H1 (cell line): Measurements from ENCODE around the gene TRIM40. TPM values are rescaled to one million over a fixed set of nuclear protein-coding genes. Genes with fewer than 3 reads are reported as not detected.

Source experiments
- CTCF ChIA-PET: fragments of 300-600 bp; sonication (Branson Sonifier 250); formaldehyde crosslinking; loops from one replicate; lab custom pipeline; 2021; ENCODE audit not compliant: partially characterized antibody; lab: Charles Lee
- POLR2A ChIA-PET: fragments of 300-600 bp; sonication (Branson Sonifier 250); formaldehyde crosslinking; loops from one replicate; lab custom pipeline; 2021; ENCODE audit warnings: inconsistent platforms; ENCODE audit not compliant: partially characterized antibody; lab: Charles Lee
- DNase-seq, 2 experiments: peaks; one replicate each; pipeline versions ENCODE4 v3.0.0 to v3.0.0-alpha.2; 2010 to 2022; ENCODE audit warnings: low spot score in 2 of 2, low read depth in 1 of 2, mixed read lengths in 1 of 2
- FAIRE-seq: peaks from 2 replicates; lab custom pipeline; 2011; peaks lifted over from hg19 to GRCh38; lab: Jason Lieb, UNC
- H2AFZ ChIP-seq: 2 replicates; pipeline ENCODE4 v1.8.1; 2012; ENCODE audit warnings: low read length, inconsistent platforms
- H2AK5ac ChIP-seq: 2 replicates; pipeline ENCODE4 v1.6.1; 2013; ENCODE audit warnings: low read depth, low read length
- H2BK120ac ChIP-seq: replicated peaks from 2 replicates; pipeline ENCODE3; 2013; ENCODE audit warnings: low read depth, low read length, inconsistent platforms
- H2BK12ac ChIP-seq: 2 replicates; pipeline ENCODE4 v1.6.1; 2013; ENCODE audit warnings: low read depth, low read length
- H2BK15ac ChIP-seq: 2 replicates; pipeline ENCODE4 v1.6.1; 2013; ENCODE audit warnings: low read length
- H2BK20ac ChIP-seq: 2 replicates; pipeline ENCODE4 v1.6.1; 2013; ENCODE audit warnings: low read length
- H2BK5ac ChIP-seq: 2 replicates; pipeline ENCODE4 v1.6.1; 2013; ENCODE audit warnings: low read depth, low read length
- H3K14ac ChIP-seq: 2 replicates; pipeline ENCODE4 v1.6.1; 2013; ENCODE audit warnings: inconsistent platforms; ENCODE audit not compliant: insufficient read length
- H3K18ac ChIP-seq: 2 replicates; pipeline ENCODE4 v1.6.1; 2013; ENCODE audit warnings: low read length; ENCODE audit errors: extremely low read depth
- H3K23ac ChIP-seq: 2 replicates; pipeline ENCODE4 v1.6.1; 2013; ENCODE audit warnings: inconsistent platforms; ENCODE audit not compliant: insufficient read length
- H3K23me2 ChIP-seq: 2 replicates; pipeline ENCODE4 v1.6.1; 2013; ENCODE audit warnings: low read depth, low read length
- H3K27ac ChIP-seq: 2 replicates; pipeline ENCODE4 v1.6.1; 2011; ENCODE audit warnings: low read depth, low read length, inconsistent platforms
- H3K27me3 ChIP-seq, 4 experiments: replicated peaks in 1 of 4; 1 replicate in 1 of 4; 2 replicates in 3 of 4; pipeline versions ENCODE4 v1.6.1 to v1.8.1; 2011 to 2013; ENCODE audit warnings: low read length in 3 of 4, mild to moderate bottlenecking in 3 of 4, inconsistent platforms in 2 of 4, mixed read lengths in 2 of 4, moderate library complexity in 1 of 4; ENCODE audit not compliant: control insufficient read depth in 3 of 4, insufficient read depth in 3 of 4; ENCODE audit errors: extremely low read depth in 1 of 4
- H3K36me3 ChIP-seq, 4 experiments: 2 replicates each; pipeline versions ENCODE4 v1.6.1 to v1.8.1; 2011 to 2013; ENCODE audit warnings: mild to moderate bottlenecking in 4 of 4, low read length in 3 of 4, moderate library complexity in 2 of 4, control low read depth in 1 of 4, inconsistent platforms in 1 of 4; ENCODE audit not compliant: insufficient read depth in 4 of 4, control insufficient read depth in 2 of 4
- H3K4ac ChIP-seq: replicated peaks from 2 replicates; pipeline ENCODE3; 2013; ENCODE audit warnings: low read length, low read depth, mixed read lengths, inconsistent platforms; ENCODE audit not compliant: insufficient read length
- H3K4me1 ChIP-seq, 4 experiments: replicated peaks in 1 of 4; 1 replicate in 1 of 4; 2 replicates in 3 of 4; pipeline versions ENCODE4 v1.6.1 to v1.8.1; 2011 to 2013; ENCODE audit warnings: low read length in 3 of 4, inconsistent platforms in 2 of 4, mixed read lengths in 1 of 4; ENCODE audit not compliant: insufficient read depth in 4 of 4, control insufficient read depth in 3 of 4
- H3K4me2 ChIP-seq, 2 experiments: 2 replicates each; pipeline versions ENCODE4 v1.6.1 to v1.8.1; 2011 to 2013; ENCODE audit warnings: low read depth in 2 of 2, low read length in 2 of 2, control low read depth in 1 of 2, inconsistent platforms in 1 of 2, mild to moderate bottlenecking in 1 of 2; ENCODE audit not compliant: insufficient read depth in 1 of 2
- H3K4me3 ChIP-seq, 4 experiments: fragments of 200-600, 300-600 bp in 1 of 4; sonication (generic), shearing (Covaris generic), sonication (Bioruptor Twin) in 1 of 4; 2 replicates each; pipeline versions ENCODE4 v1.5.1 to v1.8.1; 2011 to 2016; ENCODE audit warnings: low read length in 4 of 4, low read depth in 3 of 4, control low read depth in 2 of 4, inconsistent platforms in 2 of 4, mild to moderate bottlenecking in 2 of 4, mixed read lengths in 1 of 4, moderate library complexity in 1 of 4; ENCODE audit not compliant: insufficient read depth in 2 of 4; ENCODE audit errors: extremely low read depth in 1 of 4
- H3K56ac ChIP-seq: replicated peaks from 2 replicates; pipeline ENCODE3; 2013; ENCODE audit warnings: low read depth, mild to moderate bottlenecking, mixed read lengths, low read length, inconsistent platforms; ENCODE audit not compliant: insufficient read length
- H3K79me1 ChIP-seq: 2 replicates; pipeline ENCODE4 v1.6.1; 2013; ENCODE audit warnings: low read depth, low read length, control low read depth
- H3K79me2 ChIP-seq, 2 experiments: 2 replicates each; pipeline versions ENCODE4 v1.6.1 to v1.8.1; 2012 to 2013; ENCODE audit warnings: low read length in 2 of 2, mild to moderate bottlenecking in 2 of 2, inconsistent platforms in 1 of 2; ENCODE audit not compliant: insufficient read depth in 2 of 2, control insufficient read depth in 1 of 2
- H3K9ac ChIP-seq, 4 experiments: replicated peaks in 1 of 4; 1 replicate in 1 of 4; 2 replicates in 3 of 4; pipeline versions ENCODE4 v1.6.1 to v1.8.1; 2011 to 2013; ENCODE audit warnings: low read depth in 3 of 4, low read length in 3 of 4, control low read depth in 2 of 4, mild to moderate bottlenecking in 2 of 4, moderate library complexity in 2 of 4, inconsistent platforms in 1 of 4; ENCODE audit errors: extremely low read depth in 1 of 4
- H3K9me3 ChIP-seq, 2 experiments: 2 replicates each; pipeline versions ENCODE4 v1.6.1 to v1.8.1; 2012 to 2013; ENCODE audit warnings: mild to moderate bottlenecking in 2 of 2, moderate library complexity in 2 of 2, control low read depth in 1 of 2, inconsistent platforms in 1 of 2, low read depth in 1 of 2, low read length in 1 of 2, mixed read lengths in 1 of 2; ENCODE audit not compliant: insufficient read depth in 2 of 2
- H4K20me1 ChIP-seq, 2 experiments: replicated peaks in 1 of 2; 2 replicates each; pipeline versions ENCODE3 to v1.8.1; 2011 to 2013; ENCODE audit warnings: inconsistent platforms in 2 of 2, low read length in 2 of 2, mild to moderate bottlenecking in 1 of 2; ENCODE audit not compliant: insufficient read depth in 2 of 2, control insufficient read depth in 1 of 2
- H4K5ac ChIP-seq: 2 replicates; pipeline ENCODE4 v1.6.1; 2013; ENCODE audit warnings: low read length, low read depth, mixed read lengths, inconsistent platforms; ENCODE audit not compliant: insufficient read length
- H4K8ac ChIP-seq: 2 replicates; pipeline ENCODE4 v1.8.0; 2013; ENCODE audit warnings: mild to moderate bottlenecking, moderate library complexity, low read length, inconsistent platforms; ENCODE audit not compliant: insufficient read depth; ENCODE audit errors: extremely low read depth
- H4K91ac ChIP-seq: replicated peaks from 2 replicates; pipeline ENCODE3; 2013; ENCODE audit warnings: low read length, mixed read lengths, inconsistent platforms; ENCODE audit not compliant: insufficient read length
- KDM4A ChIP-seq: IDR thresholded peaks from one replicate; pipeline ENCODE4 v1.7.1; 2012; ENCODE audit warnings: low read depth, mild to moderate bottlenecking, moderate library complexity, low read length, inconsistent platforms; ENCODE audit not compliant: severe bottlenecking
- TBP ChIP-seq: IDR thresholded peaks from 2 replicates; pipeline ENCODE4 v1.6.1; 2011; ENCODE audit warnings: low read depth, low read length, improper control_type of control experiment
- WGBS, 2 experiments: shearing (Covaris generic) in 1 of 2; methylation state at CpG; one replicate each; pipeline versions ENCODE4 v1.1.6 to v1.1.7; 2013 to 2015; ENCODE audit warnings: low lambda C conversion rate in 2 of 2, mixed read lengths in 2 of 2, inconsistent platforms in 1 of 2, low coverage in 1 of 2, missing lambda C conversion rate in 1 of 2; ENCODE audit not compliant: insufficient replicate concordance in 2 of 2, insufficient coverage in 1 of 2, insufficient read length in 1 of 2; ENCODE audit errors: extremely low coverage in 1 of 2, missing lambda C conversion rate in 1 of 2; 5-methylcytosine and 5-hydroxymethylcytosine counted together
- polyA plus RNA-seq, 7 experiments: library from polyadenylated mRNA; depleted of rRNA in 3 of 7; stranded (reverse) in 5 of 7; unstranded in 2 of 7; fragments of >200 nt in 5 of 7; fragments of 200-250 nt in 2 of 7; gene quantifications; 1 replicate in 5 of 7; 2 replicates in 1 of 7; 4 replicates in 1 of 7; pipeline versions ENCODE4 v1.2.1 to v1.2.3, GENCODE V29; 2011 to 2013; ENCODE audit warnings: missing spikeins in 2 of 7, mixed read lengths in 2 of 7
- total RNA-seq: library from RNA; stranded (reverse); fragmentation: NEBNext Ultra II Directional; extraction: Animal tissue kit (Norgen Biotek cat#: 25700); gene quantifications from 2 replicates; pipeline ENCODE4 v1.2.1, GENCODE V29; 2021

The TRIM40 gene
- total and polyA plus RNA-seq, 2 of the 8 experiments (the other 6 are each of a cell fraction or from before 2014, with no cell fraction given) = not detected

DNA sequence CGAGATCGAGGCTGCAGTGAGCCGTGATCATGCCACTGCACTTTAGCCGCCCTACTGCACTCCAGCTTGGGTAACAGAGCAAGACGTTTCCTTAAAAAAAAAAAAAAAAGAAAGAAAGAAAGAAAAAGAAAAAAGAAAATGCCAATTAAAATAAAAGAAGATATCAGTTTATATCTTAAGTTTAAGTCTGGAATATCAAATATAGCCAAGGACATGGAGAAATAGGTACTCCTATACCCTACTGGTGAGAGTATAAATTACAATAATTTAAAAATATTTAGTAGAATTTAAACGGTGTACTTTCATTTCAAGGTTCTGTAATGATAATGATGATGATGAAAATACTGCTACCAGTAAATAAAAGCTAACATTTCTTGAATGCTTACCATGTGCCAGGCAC is 19.2 kb upstream of the TRIM40 start:
- Histone ChIP-seq H3K4ac (no peak overlapping the region), H2BK20ac (no peak overlapping the region), H4K20me1 (no peaks in the 10 kb centered on the region), H4K5ac (no peak overlapping the region), H3K4me1 (no peaks in the 10 kb centered on the region), H2AFZ (no peak overlapping the region), H3K79me2 (no peaks in the 10 kb centered on the region), H3K4me2 (no peak overlapping the region), H3K79me1 (no peaks in the 10 kb centered on the region), H3K56ac (no peak overlapping the region), H3K23me2 (no peaks in the 10 kb centered on the region), H2BK12ac (no peak overlapping the region), H2BK5ac (no peak overlapping the region), H3K36me3 (no peaks in the 10 kb centered on the region), H3K9me3 (no peaks in the 10 kb centered on the region), H3K27me3 (peaks cover 0 to 9% (median 6%) of the 10 kb centered on the region in 4 experiments; a peak in 5 of 7 replicates), H3K4me3 (no peak overlapping the region), H3K14ac (no peak overlapping the region), H3K18ac (no peak overlapping the region), H4K8ac (no peak overlapping the region), H3K27ac (no peak overlapping the region), H3K9ac (no peak overlapping the region), H3K23ac (no peak overlapping the region), H2AK5ac (no peak overlapping the region), H2BK120ac (no peak overlapping the region), H2BK15ac (no peak overlapping the region), H4K91ac (no peak overlapping the region)
- ChIA-PET CTCF (interaction anchor here (0.6 to 3.4 kb wide), 6 partner anchors 9 to 80 kb away, joined by 3 to 13 read pairs (median 4); partner anchors contain the start of gene POLR1H), POLR2A (no interaction called here)
- 95% methylated on average over 5 of the region's 6 CpGs; no CpG with 5 or more reads in 1 of the 2 experiments for WGBS, 2 experiments
- no peak for DNase-seq
- FAIRE-seq = no peak
- TF ChIP-seq TBP (no peak), KDM4A (no peak)
